ENCODE results near the gene HS6ST1. TPM values are rescaled to one million over a fixed set of nuclear protein-coding genes. Genes with fewer than 3 reads are reported as not detected.
"Not testable (repeated sequence)": the region's sequence is repeated elsewhere in the genome, so short reads cannot be mapped to it uniquely, and the experiment has no call there.

The HS6ST1 gene
- total RNA-seq, 3 donors from 2014 or later: 23.9 to 32.3 (median 28.2) TPM

- Mint-ChIP-seq H3K27me3 (ENCODE audit: low read depth) (no peaks in the 10 kb centered on the region), H3K9me3 (no peaks in the 10 kb centered on the region), H3K4me3 (peak overlapping the region; percentile 68), H3K36me3 (ENCODE audit: insufficient read depth) (no peaks in the 10 kb centered on the region), H3K4me1 (ENCODE audit: low read depth) (peaks cover 16% of the 10 kb centered on the region)
- ATAC-seq: no peak
- DNase-seq: no peak
These were observed 2.5 kb upstream of the HS6ST1 start for GRCh38 chr2:128320906-128321771.

GRCh38 chr2:128320192-128320905 lies 1.7 kb upstream of the HS6ST1 start:
- Mint-ChIP-seq H3K36me3 (ENCODE audit: insufficient read depth) (no peaks in the 10 kb centered on the region), H3K9me3 (no peaks in the 10 kb centered on the region), H3K4me1 (ENCODE audit: low read depth) (peaks cover 19% of the 10 kb centered on the region), H3K27me3 (ENCODE audit: low read depth) (no peaks in the 10 kb centered on the region), H3K4me3 (peak overlapping the region; percentile 21)
- no peak for ATAC-seq
- no peak for DNase-seq

- Mint-ChIP-seq H3K27me3 (ENCODE audit: low read depth) (no peaks in the 10 kb centered on the region), H3K9me3 (no peaks in the 10 kb centered on the region), H3K4me1 (ENCODE audit: low read depth) (peaks cover 25% of the 10 kb centered on the region), H3K36me3 (ENCODE audit: insufficient read depth) (peaks cover 4% of the 10 kb centered on the region), H3K4me3 (peak overlapping the region; percentile 55)
- DNase-seq (no peak), ATAC-seq (no peak)
These were observed 1.0 kb upstream of the HS6ST1 start for GRCh38 chr2:128319631-128320191.

GRCh38 chr2:128318245-128318644 lies 423 bp downstream of the HS6ST1 start:
- H3K27me3 Mint-ChIP-seq (ENCODE audit: low read depth); H3K9me3 Mint-ChIP-seq; H3K36me3 Mint-ChIP-seq (ENCODE audit: insufficient read depth): not testable (repeated sequence)
- H3K4me1 Mint-ChIP-seq (ENCODE audit: low read depth): peaks cover 34% of the 10 kb centered on the region
- peak overlapping the region; percentile 65 for H3K4me3 Mint-ChIP-seq
- peak; percentile 15 for DNase-seq
- peak; percentile 17 to 27 for ATAC-seq

- not testable (repeated sequence) for H3K9me3 Mint-ChIP-seq; DNase-seq; H3K36me3 Mint-ChIP-seq (ENCODE audit: insufficient read depth); H3K27me3 Mint-ChIP-seq (ENCODE audit: low read depth)
- ATAC-seq: peak; percentile 3 to 4
- peak overlapping the region; percentile 90 for H3K4me3 Mint-ChIP-seq
- peaks cover 38% of the 10 kb centered on the region for H3K4me1 Mint-ChIP-seq (ENCODE audit: low read depth)
These were observed 806 bp downstream of the HS6ST1 start for GRCh38 chr2:128317899-128318225.

- Mint-ChIP-seq H3K36me3 (ENCODE audit: insufficient read depth) (peaks cover 7% of the 10 kb centered on the region), H3K4me1 (ENCODE audit: low read depth) (peaks cover 39% of the 10 kb centered on the region), H3K4me3 (peak overlapping the region; percentile 90), H3K9me3 (no peaks in the 10 kb centered on the region), H3K27me3 (ENCODE audit: low read depth) (no peaks in the 10 kb centered on the region)
- ATAC-seq (peak in 1 of 2 donors; percentile 16), DNase-seq (peak; percentile 12)
These were observed 1.3 kb downstream of the HS6ST1 start for GRCh38 chr2:128317181-128317898.

- peaks cover 39% of the 10 kb centered on the region for H3K4me1 Mint-ChIP-seq (ENCODE audit: low read depth)
- H3K9me3 Mint-ChIP-seq: no peaks in the 10 kb centered on the region
- peaks cover 7% of the 10 kb centered on the region for H3K36me3 Mint-ChIP-seq (ENCODE audit: insufficient read depth)
- peak; percentile 1 for DNase-seq
- ATAC-seq: no peak
- H3K4me3 Mint-ChIP-seq: peak overlapping the region; percentile 90
- no peaks in the 10 kb centered on the region for H3K27me3 Mint-ChIP-seq (ENCODE audit: low read depth)
These were observed 1.9 kb downstream of the HS6ST1 start for GRCh38 chr2:128316777-128317180.

- DNase-seq: peak; percentile 3
- H3K27me3 Mint-ChIP-seq (ENCODE audit: low read depth): no peaks in the 10 kb centered on the region
- H3K9me3 Mint-ChIP-seq: no peaks in the 10 kb centered on the region
- no peak for ATAC-seq
- peaks cover 7% of the 10 kb centered on the region for H3K36me3 Mint-ChIP-seq (ENCODE audit: insufficient read depth)
- H3K4me1 Mint-ChIP-seq (ENCODE audit: low read depth): peaks cover 35% of the 10 kb centered on the region
- H3K4me3 Mint-ChIP-seq: peak overlapping the region; percentile 90
These were observed 2.6 kb downstream of the HS6ST1 start for GRCh38 chr2:128315829-128316776.

- Mint-ChIP-seq H3K9me3 (no peaks in the 10 kb centered on the region), H3K4me3 (peak overlapping the region; percentile 67), H3K36me3 (ENCODE audit: insufficient read depth) (peaks cover 9% of the 10 kb centered on the region), H3K4me1 (ENCODE audit: low read depth) (peaks cover 36% of the 10 kb centered on the region), H3K27me3 (ENCODE audit: low read depth) (no peaks in the 10 kb centered on the region)
- no peak for ATAC-seq
- DNase-seq: peak; percentile 3
These were observed 3.4 kb downstream of the HS6ST1 start for GRCh38 chr2:128315122-128315828.

GRCh38 chr2:128314348-128315121 lies 4.1 kb downstream of the HS6ST1 start:
- DNase-seq: no peak
- Mint-ChIP-seq H3K36me3 (ENCODE audit: insufficient read depth) (peaks cover 9% of the 10 kb centered on the region), H3K9me3 (no peaks in the 10 kb centered on the region), H3K27me3 (ENCODE audit: low read depth) (no peaks in the 10 kb centered on the region), H3K4me1 (ENCODE audit: low read depth) (peaks cover 38% of the 10 kb centered on the region), H3K4me3 (peak overlapping the region; percentile 67)
- ATAC-seq: no peak

- peaks cover 9% of the 10 kb centered on the region for H3K36me3 Mint-ChIP-seq (ENCODE audit: insufficient read depth)
- ATAC-seq (no peak), DNase-seq (peak; percentile 1)
- H3K4me1 Mint-ChIP-seq (ENCODE audit: low read depth): peaks cover 39% of the 10 kb centered on the region
- H3K4me3 Mint-ChIP-seq: no peak overlapping the region
- H3K27me3 Mint-ChIP-seq (ENCODE audit: low read depth): no peaks in the 10 kb centered on the region
- no peaks in the 10 kb centered on the region for H3K9me3 Mint-ChIP-seq
These were observed 4.7 kb downstream of the HS6ST1 start for GRCh38 chr2:128313931-128314347.

GRCh38 chr2:128313091-128313836 lies 5.4 kb downstream of the HS6ST1 start:
- H3K4me3 Mint-ChIP-seq: peak overlapping the region; percentile 26
- no peak for ATAC-seq

More at GRCh38 chr2:128313091-128313836, 5.4 kb downstream of the HS6ST1 start:
- no peak for DNase-seq
- Mint-ChIP-seq H3K36me3 (ENCODE audit: insufficient read depth) (peaks cover 9% of the 10 kb centered on the region), H3K27me3 (ENCODE audit: low read depth) (no peaks in the 10 kb centered on the region), H3K9me3 (no peaks in the 10 kb centered on the region), H3K4me1 (ENCODE audit: low read depth) (peaks cover 39% of the 10 kb centered on the region)
